Neuronal stem cell (in vitro differentiated cells): ENCODE results near the gene IGSF21.
A peak's percentile ranks its signal among the peaks of the same experiment; 100 is the strongest.

Experiments
- DNase-seq: peaks from one replicate; pipeline ENCODE4 v3.0.0-alpha.2; 2013; ENCODE audit warnings: low spot score
- H2AFZ ChIP-seq: one replicate; pipeline ENCODE4 v1.6.1; 2013; ENCODE audit warnings: mild to moderate bottlenecking, low read length, inconsistent platforms
- H2AK5ac ChIP-seq: 2 replicates; pipeline ENCODE4 v1.6.1; 2013; ENCODE audit warnings: low read depth, mild to moderate bottlenecking, inconsistent platforms, low read length, moderate library complexity, mixed read lengths
- H2BK120ac ChIP-seq: 2 replicates; pipeline ENCODE4 v1.6.1; 2013; ENCODE audit warnings: low read depth, mild to moderate bottlenecking, inconsistent platforms, low read length, moderate library complexity, mixed read lengths
- H2BK12ac ChIP-seq: one replicate; pipeline ENCODE4 v1.6.1; 2013; ENCODE audit warnings: low read length, inconsistent platforms
- H2BK15ac ChIP-seq: 2 replicates; pipeline ENCODE4 v1.6.1; 2013; ENCODE audit warnings: mild to moderate bottlenecking, low read length, inconsistent platforms, mixed read lengths
- H2BK5ac ChIP-seq: one replicate; pipeline ENCODE4 v1.6.1; 2013; ENCODE audit warnings: inconsistent platforms, mild to moderate bottlenecking, low read length, moderate library complexity
- H3K14ac ChIP-seq: one replicate; pipeline ENCODE4 v1.6.1; 2013; ENCODE audit warnings: low read length, inconsistent platforms
- H3K18ac ChIP-seq: 2 replicates; pipeline ENCODE4 v1.6.1; 2013; ENCODE audit warnings: low read length, inconsistent platforms
- H3K23ac ChIP-seq: 2 replicates; pipeline ENCODE4 v1.6.1; 2013; ENCODE audit warnings: low read depth, mild to moderate bottlenecking, mixed read lengths, low read length, inconsistent platforms; ENCODE audit not compliant: poor library complexity
- H3K27ac ChIP-seq: replicated peaks from 3 replicates; pipeline ENCODE4 v1.5.1; 2013; ENCODE audit warnings: low read length, inconsistent platforms
- H3K27me3 ChIP-seq, 3 experiments: 2 replicates each; pipeline ENCODE4 v1.6.1; 2013; ENCODE audit warnings: low read length in 3 of 3, mild to moderate bottlenecking in 2 of 3, inconsistent platforms in 1 of 3, low read depth in 1 of 3, mixed read lengths in 1 of 3, moderate library complexity in 1 of 3; ENCODE audit not compliant: control insufficient read depth in 3 of 3, insufficient read depth in 3 of 3
- H3K36me3 ChIP-seq, 2 donors: replicated peaks in 1 of 2; 2 replicates each; pipeline ENCODE4 v1.6.1; 2013; ENCODE audit warnings: low read length in 2 of 2; ENCODE audit not compliant: control insufficient read depth in 2 of 2, insufficient read depth in 2 of 2
- H3K4ac ChIP-seq: 2 replicates; pipeline ENCODE4 v1.6.1; 2013; ENCODE audit warnings: inconsistent platforms, mild to moderate bottlenecking, low read length, moderate library complexity
- H3K4me1 ChIP-seq, 2 donors: 1 replicate in 1 of 2; 2 replicates in 1 of 2; pipeline ENCODE4 v1.6.1; 2013; ENCODE audit warnings: low read length in 2 of 2, low read depth in 1 of 2; ENCODE audit not compliant: control insufficient read depth in 2 of 2, insufficient read depth in 1 of 2
- H3K4me2 ChIP-seq: one replicate; pipeline ENCODE4 v1.6.1; 2013; ENCODE audit warnings: mild to moderate bottlenecking, low read length, inconsistent platforms; ENCODE audit not compliant: insufficient read depth, poor library complexity, severe bottlenecking
- H3K4me3 ChIP-seq, 2 donors: 2 replicates each; pipeline ENCODE4 v1.5.1; 2013; ENCODE audit warnings: low read length in 2 of 2, mild to moderate bottlenecking in 2 of 2, inconsistent platforms in 1 of 2, moderate library complexity in 1 of 2
- H3K79me1 ChIP-seq: one replicate; pipeline ENCODE4 v1.6.1; 2013; ENCODE audit warnings: low read depth, mild to moderate bottlenecking, inconsistent platforms, low read length, moderate library complexity
- H3K9ac ChIP-seq: one replicate; pipeline ENCODE4 v1.6.1; 2013; ENCODE audit warnings: mild to moderate bottlenecking, low read depth, low read length, inconsistent platforms; ENCODE audit not compliant: poor library complexity
- H3K9me3 ChIP-seq, 2 donors: replicated peaks in 1 of 2; 2 replicates each; pipeline versions ENCODE3 to v1.6.1; 2013; ENCODE audit warnings: low read length in 2 of 2, mild to moderate bottlenecking in 2 of 2, inconsistent platforms in 1 of 2, low read depth in 1 of 2, mixed read lengths in 1 of 2, moderate library complexity in 1 of 2; ENCODE audit not compliant: control insufficient read depth in 2 of 2, insufficient read depth in 1 of 2
- H4K8ac ChIP-seq: one replicate; pipeline ENCODE4 v1.6.1; 2013; ENCODE audit warnings: low read depth, mild to moderate bottlenecking, inconsistent platforms, low read length, moderate library complexity
- H4K91ac ChIP-seq: one replicate; pipeline ENCODE4 v1.6.1; 2013; ENCODE audit warnings: low read length, low read depth, mild to moderate bottlenecking, inconsistent platforms; ENCODE audit not compliant: poor library complexity
- WGBS, 2 donors: extraction: QIAGEN DNeasy Blood & Tissue Kit; methylation state at CpG; one replicate each; pipeline ENCODE4 v1.1.7; 2013; ENCODE audit warnings: missing lambda C conversion rate in 2 of 2, mixed read lengths in 1 of 2; ENCODE audit not compliant: insufficient read length in 2 of 2, insufficient replicate concordance in 1 of 2; ENCODE audit errors: extremely low coverage in 2 of 2; 5-methylcytosine and 5-hydroxymethylcytosine counted together

Gene IGSF21

DNA sequence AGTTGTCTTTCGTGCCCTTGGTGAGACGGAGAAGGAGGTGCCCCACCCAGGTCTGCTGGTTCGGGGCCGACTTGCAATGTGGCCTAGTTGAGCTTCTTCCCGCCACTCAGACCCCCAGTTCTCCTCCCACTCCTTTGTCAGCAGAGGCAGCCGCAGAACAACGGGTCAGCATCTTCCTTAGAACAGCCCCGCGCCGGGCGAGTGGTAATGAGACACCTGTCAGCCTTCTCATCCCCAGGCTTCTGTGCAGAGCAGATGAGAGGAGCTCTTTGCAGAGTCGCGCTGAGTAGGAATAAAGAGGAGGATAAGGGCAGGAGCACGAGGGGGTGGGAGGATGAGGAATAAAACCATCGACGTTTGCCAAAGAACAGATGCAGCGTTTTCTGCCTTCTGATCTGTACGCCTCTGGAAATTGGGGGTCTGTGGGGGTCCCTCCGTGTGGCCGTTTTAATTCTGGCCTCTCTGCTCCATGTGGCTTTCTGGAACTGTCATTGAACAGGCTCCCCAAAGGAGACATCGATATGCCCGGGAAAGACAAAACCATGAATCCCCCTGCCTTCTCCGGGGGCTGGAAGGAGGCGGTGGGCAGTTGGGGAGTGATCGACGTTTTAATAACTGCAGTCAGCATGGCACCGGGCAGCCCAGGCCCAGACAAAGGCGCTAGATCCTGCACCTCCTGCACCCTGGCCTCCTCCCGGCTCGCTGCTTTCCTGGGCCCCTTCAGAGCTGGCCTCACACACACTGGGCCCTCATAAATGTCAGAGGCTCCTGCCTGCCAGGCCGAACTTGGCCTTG, 27.5 kb upstream of the IGSF21 start:
- H3K23ac ChIP-seq = no peak overlapping the region
- no peak overlapping the region for H4K91ac ChIP-seq
- no peak overlapping the region for H2BK12ac ChIP-seq
- no peaks in the 10 kb centered on the region for H3K36me3 ChIP-seq
- no peak overlapping the region for H3K4me3 ChIP-seq
- H3K18ac ChIP-seq = peak overlapping the region; percentile 77
- no peak overlapping the region for H4K8ac ChIP-seq
- H3K79me1 ChIP-seq = no peaks in the 10 kb centered on the region
- WGBS, 2 donors = no CpG with 5 or more reads among the region's 31 CpGs
- H2BK120ac ChIP-seq = no peak overlapping the region
- no peak overlapping the region for H3K27ac ChIP-seq
- no peak overlapping the region for H2AFZ ChIP-seq
- H2BK15ac ChIP-seq = no peak overlapping the region
- no peak overlapping the region for H2BK5ac ChIP-seq
- no peak overlapping the region for H3K9ac ChIP-seq
- H3K27me3 ChIP-seq = peaks cover 0 to 34% (median 0%) of the 10 kb centered on the region in 3 experiments
- no peak overlapping the region for H3K4me2 ChIP-seq
- H3K4me1 ChIP-seq = peaks cover 0 to 17% of the 10 kb centered on the region in 2 donors
- H3K14ac ChIP-seq = no peak overlapping the region
- peak overlapping the region; percentile 20 for H2AK5ac ChIP-seq
- no peak for DNase-seq
- no peak overlapping the region for H3K4ac ChIP-seq
- H3K9me3 ChIP-seq = no peaks in the 10 kb centered on the region

DNA sequence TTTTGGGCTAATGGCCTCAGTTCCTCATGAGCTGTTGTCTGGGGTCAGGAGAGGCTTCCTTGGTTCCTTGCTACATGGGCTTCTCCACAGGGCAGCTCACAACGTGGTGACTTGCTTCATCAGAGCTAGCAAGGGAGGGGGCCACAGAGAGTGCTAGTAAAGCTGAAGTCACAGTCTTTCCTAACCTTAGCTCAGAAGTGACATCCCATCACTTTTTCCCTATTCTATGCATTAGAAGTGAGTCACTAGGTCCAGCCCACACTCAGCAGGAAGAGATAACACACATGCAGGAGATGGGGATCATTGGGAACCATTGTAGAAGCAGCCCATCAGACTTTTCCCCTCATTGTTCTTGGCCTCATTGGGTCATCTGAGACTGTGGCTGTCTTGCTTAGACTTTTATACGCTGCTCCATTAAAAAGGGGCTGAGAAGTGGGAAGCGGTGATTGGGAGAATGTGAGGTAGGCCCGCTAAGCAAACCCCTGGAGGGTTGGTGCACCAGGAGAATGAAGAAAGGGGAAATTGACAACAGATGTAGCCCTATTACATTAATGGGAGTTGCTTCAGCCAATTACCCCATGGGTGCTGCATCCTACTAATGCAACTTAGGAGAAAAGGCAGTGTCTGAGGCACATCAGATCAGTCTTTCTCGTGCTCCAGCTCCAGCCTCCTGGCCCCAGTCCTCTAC, 22.1 kb upstream of the IGSF21 start:
- H3K14ac ChIP-seq = no peak overlapping the region
- H3K27me3 ChIP-seq = peaks cover 0 to 7% (median 0%) of the 10 kb centered on the region in 3 experiments
- no peak overlapping the region for H2BK120ac ChIP-seq
- no peak overlapping the region for H2AK5ac ChIP-seq
- no peak overlapping the region for H3K9ac ChIP-seq
- no peak overlapping the region for H3K4ac ChIP-seq
- H2BK15ac ChIP-seq = no peak overlapping the region
- no peak overlapping the region for H2BK12ac ChIP-seq
- no peaks in the 10 kb centered on the region for H3K36me3 ChIP-seq
- no peak overlapping the region for H3K23ac ChIP-seq
- no peaks in the 10 kb centered on the region for H3K9me3 ChIP-seq
- H3K27ac ChIP-seq = no peak overlapping the region
- H3K79me1 ChIP-seq = no peaks in the 10 kb centered on the region
- WGBS, 2 donors = no CpG with 5 or more reads among the region's 5 CpGs
- H3K4me2 ChIP-seq = no peak overlapping the region
- H4K8ac ChIP-seq = no peak overlapping the region
- H3K18ac ChIP-seq = no peak overlapping the region
- no peak overlapping the region for H3K4me3 ChIP-seq
- no peak for DNase-seq
- H4K91ac ChIP-seq = no peak overlapping the region
- H2BK5ac ChIP-seq = no peak overlapping the region
- no peak overlapping the region for H2AFZ ChIP-seq
- H3K4me1 ChIP-seq = peaks cover 0 to 14% of the 10 kb centered on the region in 2 donors

DNA sequence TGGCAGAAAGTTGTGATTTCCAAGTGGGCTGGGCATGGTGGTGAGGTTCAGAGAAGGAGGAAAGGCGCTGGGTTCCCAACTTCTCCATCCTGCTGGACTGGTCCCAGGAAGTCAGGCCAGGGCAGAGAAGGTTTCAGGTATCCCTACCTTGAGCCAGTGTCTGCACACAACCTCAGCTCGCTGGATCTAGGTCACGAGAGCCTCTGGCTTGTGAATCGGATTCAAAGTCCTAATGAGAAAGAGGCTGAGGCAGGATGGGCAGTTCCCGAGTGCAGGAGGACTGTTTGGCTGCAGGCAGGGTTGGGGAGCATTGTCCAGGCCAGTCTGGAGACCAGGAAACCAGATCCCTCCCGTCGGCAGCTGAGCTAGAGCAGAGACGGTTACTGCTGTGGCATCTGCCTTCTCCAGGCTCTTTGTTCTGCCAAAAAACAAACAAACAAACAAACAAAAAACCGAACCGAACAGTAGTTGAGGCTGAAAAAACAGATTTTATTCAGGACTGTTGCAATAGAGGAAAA, 19.5 kb upstream of the IGSF21 start:
- WGBS, 2 donors = no CpG with 5 or more reads among the region's 10 CpGs
- DNase-seq = no peak
- Histone ChIP-seq H3K9ac (no peak overlapping the region), H3K27ac (no peak overlapping the region), H3K14ac (no peak overlapping the region), H3K4me2 (no peak overlapping the region), H2BK5ac (no peak overlapping the region), H2BK120ac (no peak overlapping the region), H3K27me3 (no peaks in the 10 kb centered on the region), H2AK5ac (no peak overlapping the region), H4K8ac (no peak overlapping the region), H3K4me1 (peaks cover 0 to 29% of the 10 kb centered on the region in 2 donors), H3K23ac (no peak overlapping the region), H2BK12ac (no peak overlapping the region), H3K9me3 (no peaks in the 10 kb centered on the region), H3K79me1 (no peaks in the 10 kb centered on the region), H4K91ac (no peak overlapping the region), H3K18ac (peak overlapping the region; percentile 33), H3K4me3 (no peak overlapping the region), H3K36me3 (no peaks in the 10 kb centered on the region), H2AFZ (no peak overlapping the region), H3K4ac (no peak overlapping the region), H2BK15ac (peak overlapping the region; percentile 6)

DNA sequence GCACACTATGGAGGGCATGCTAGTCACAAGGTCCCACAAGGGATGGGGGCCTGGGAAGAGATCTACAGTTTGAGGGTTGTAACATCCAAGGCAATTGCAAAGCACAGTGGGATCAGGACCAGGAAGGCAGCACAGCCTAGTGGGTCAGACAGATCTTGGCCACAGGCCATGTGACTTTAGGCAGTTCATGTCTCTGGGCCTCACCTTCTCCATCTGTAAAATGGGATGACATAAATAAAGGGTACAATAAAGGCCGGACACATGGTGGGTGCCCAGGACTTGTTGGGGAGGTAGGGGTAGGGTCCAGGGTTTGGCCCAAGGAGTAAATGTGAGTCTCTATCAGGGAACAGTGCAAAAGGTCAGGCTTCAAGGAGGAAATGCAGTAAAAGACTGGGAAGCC, 18.1 kb upstream of the IGSF21 start:
- Histone ChIP-seq H4K8ac (no peak overlapping the region), H4K91ac (no peak overlapping the region), H3K4me2 (no peak overlapping the region), H3K36me3 (no peaks in the 10 kb centered on the region), H2BK5ac (no peak overlapping the region), H3K4ac (no peak overlapping the region), H3K79me1 (no peaks in the 10 kb centered on the region), H3K27me3 (no peaks in the 10 kb centered on the region), H3K27ac (no peak overlapping the region), H3K9me3 (no peaks in the 10 kb centered on the region), H2BK15ac (no peak overlapping the region), H3K18ac (no peak overlapping the region), H2BK120ac (no peak overlapping the region), H2BK12ac (no peak overlapping the region), H3K14ac (no peak overlapping the region), H3K9ac (no peak overlapping the region), H2AFZ (no peak overlapping the region), H2AK5ac (peak overlapping the region; percentile 52), H3K23ac (no peak overlapping the region), H3K4me3 (no peak overlapping the region), H3K4me1 (peaks cover 0 to 29% of the 10 kb centered on the region in 2 donors)
- DNase-seq = no peak
- WGBS, 2 donors = no CpG with 5 or more reads among the region's 1 CpG
